GM18502 (cell line): Measurements from ENCODE around the gene MRPL58.
A peak's percentile ranks its signal among the peaks of the same experiment; 100 is the strongest.
"Not testable (repeated sequence)": the region's sequence is repeated elsewhere in the genome, so short reads cannot be mapped to it uniquely, and the experiment has no call there.

Source experiments
- ATAC-seq: cut with Tn5 transposase; IDR thresholded peaks from one replicate; pipeline ENCODE4 v1.9.1; 2021; ENCODE audit warnings: mild to moderate bottlenecking; ENCODE audit not compliant: unreplicated experiment, poor library complexity

Gene MRPL58

GRCh38 chr17:75044716-75045115, 32.2 kb downstream of the MRPL58 start:
- ATAC-seq: no peak

- not testable (repeated sequence) for ATAC-seq
Observed at GRCh38 chr17:75045946-75046406, 33.5 kb downstream of the MRPL58 start.

GRCh38 chr17:75046407-75047289, 34.2 kb downstream of the MRPL58 start, which contains the start of the genes ATP5PD and KCTD2:
Gene ATP5PD (minus strand): TSS chr17:75046969. CDS start chr17:75042650, 4,319 bp downstream.
Gene KCTD2 (plus strand): TSS chr17:75047225. CDS start chr17:75047251, 26 bp downstream.
- peak; percentile 95 for ATAC-seq

- peak; percentile 18 for ATAC-seq
Observed at GRCh38 chr17:75047398-75048098, 35.1 kb downstream of the MRPL58 start.

- no peak for ATAC-seq
Observed at GRCh38 chr17:75048249-75048878, 35.9 kb downstream of the MRPL58 start.

- no peak for ATAC-seq
Observed at GRCh38 chr17:75049057-75049456, 36.6 kb downstream of the MRPL58 start.

GRCh38 chr17:75049706-75050105, 37.2 kb downstream of the MRPL58 start:
- no peak for ATAC-seq

GRCh38 chr17:75051941-75052340, 39.5 kb downstream of the MRPL58 start:
- ATAC-seq: no peak

- no peak for ATAC-seq
Observed at GRCh38 chr17:75059369-75060345, 47.2 kb downstream of the MRPL58 start.

- ATAC-seq: no peak
Observed at GRCh38 chr17:75060434-75061054, 48.1 kb downstream of the MRPL58 start.

- ATAC-seq: no peak
Observed at GRCh38 chr17:75061055-75061438, 48.6 kb downstream of the MRPL58 start.

GRCh38 chr17:75061618-75062017, 49.1 kb downstream of the MRPL58 start:
- no peak for ATAC-seq

- no peak for ATAC-seq
Observed at GRCh38 chr17:75063201-75063600, 50.7 kb downstream of the MRPL58 start.

GRCh38 chr17:75063626-75064025, 51.2 kb downstream of the MRPL58 start:
- ATAC-seq: no peak

GRCh38 chr17:75064040-75064439, 51.6 kb downstream of the MRPL58 start:
- no peak for ATAC-seq

GRCh38 chr17:75064460-75064859, 52.0 kb downstream of the MRPL58 start:
- no peak for ATAC-seq

- ATAC-seq: no peak
Observed at GRCh38 chr17:75064867-75065561, 52.5 kb downstream of the MRPL58 start.

- ATAC-seq: no peak
Observed at GRCh38 chr17:75065562-75066151, 53.2 kb downstream of the MRPL58 start.
